SK-N-SH treated with all-trans-retinoic acid at 6 μM for 48 hours (cell line): ENCODE data around the gene UNC45A.

Experiments used
- ATAC-seq: fragments of 200-7000 bp; cut with Tn5 transposase; 3 replicates; pipeline ENCODE4 v1.9.1; 2020; ENCODE audit warnings: mild to moderate bottlenecking, moderate library complexity
- ARNTL ChIP-seq: fragments of 450-650 bp; formaldehyde crosslinking; IDR thresholded peaks from 2 replicates; pipeline ENCODE4 v1.5.0; 2020; ENCODE audit warnings: low read depth, mild to moderate bottlenecking, moderate library complexity, borderline replicate concordance
- BACH2 ChIP-seq: fragments of 250-450 bp; sonication (Bioruptor Pico); IDR thresholded peaks from 2 replicates; pipeline ENCODE4 v1.9.0; 2021; ENCODE audit warnings: mild to moderate bottlenecking, borderline replicate concordance
- CREB5 ChIP-seq: fragments of 250-450 bp; sonication (Bioruptor Pico); IDR thresholded peaks from 2 replicates; pipeline ENCODE4 v1.5.1; 2020; ENCODE audit warnings: low read depth, mild to moderate bottlenecking, moderate library complexity
- CSDC2 ChIP-seq: fragments of 250-450 bp; sonication (Bioruptor Pico); IDR thresholded peaks from 2 replicates; pipeline ENCODE4 v1.5.0; 2020; ENCODE audit warnings: mild to moderate bottlenecking, moderate library complexity
- CSRNP3 ChIP-seq: fragments of 250-450 bp; sonication (Bioruptor Pico); IDR thresholded peaks from 2 replicates; pipeline ENCODE4 v1.5.1; 2021; ENCODE audit warnings: mild to moderate bottlenecking, moderate library complexity
- GLIS3 ChIP-seq: fragments of 250-450 bp; sonication (Bioruptor Pico); IDR thresholded peaks from 2 replicates; pipeline ENCODE4 v1.5.0; 2020; ENCODE audit warnings: mild to moderate bottlenecking, moderate library complexity
- ISL1 ChIP-seq: fragments of 250-450 bp; sonication (Bioruptor Pico); IDR thresholded peaks from 2 replicates; pipeline ENCODE4 v2.1.2; 2022; ENCODE audit warnings: mild to moderate bottlenecking, moderate library complexity
- POU6F1 ChIP-seq: fragments of 250-450 bp; sonication (Bioruptor Pico); IDR thresholded peaks from 2 replicates; pipeline ENCODE4 v1.8.0; 2021; ENCODE audit warnings: low read depth, mild to moderate bottlenecking, moderate library complexity, borderline replicate concordance
- PPARA ChIP-seq: fragments of 250-450 bp; sonication (Bioruptor Pico); IDR thresholded peaks from 2 replicates; pipeline ENCODE4 v1.5.0; 2020; ENCODE audit warnings: mild to moderate bottlenecking, borderline replicate concordance
- SNAI2 ChIP-seq: fragments of 250-450 bp; sonication (Bioruptor Pico); IDR thresholded peaks from 2 replicates; pipeline ENCODE4 v1.5.0; 2020; ENCODE audit warnings: mild to moderate bottlenecking, moderate library complexity
- TCF4 ChIP-seq: fragments of 250-450 bp; sonication (Bioruptor Pico); IDR thresholded peaks from 2 replicates; pipeline ENCODE4 v1.8.0; 2021; ENCODE audit warnings: mild to moderate bottlenecking, moderate library complexity, borderline replicate concordance
- TOX ChIP-seq: fragments of 250-450 bp; sonication (Bioruptor Pico); IDR thresholded peaks from 2 replicates; pipeline ENCODE4 v1.8.0; 2021; ENCODE audit warnings: mild to moderate bottlenecking, moderate library complexity, borderline replicate concordance
- TSHZ2 ChIP-seq: fragments of 250-450 bp; sonication (Bioruptor Pico); IDR thresholded peaks from 2 replicates; pipeline ENCODE4 v1.5.0; 2020; ENCODE audit warnings: mild to moderate bottlenecking, moderate library complexity
- ZC3H10 ChIP-seq: fragments of 250-450 bp; sonication (Bioruptor Pico); IDR thresholded peaks from 2 replicates; pipeline ENCODE4 v1.5.1; 2021; ENCODE audit warnings: mild to moderate bottlenecking, moderate library complexity
- ZFP3 ChIP-seq: fragments of 250-450 bp; sonication (Bioruptor Pico); IDR thresholded peaks from 2 replicates; pipeline ENCODE4 v1.5.0; 2020; ENCODE audit warnings: mild to moderate bottlenecking, moderate library complexity
- ZNF565 ChIP-seq: fragments of 450-650 bp; formaldehyde crosslinking; conservative IDR thresholded peaks from 2 replicates; pipeline ENCODE4 v1.5.0; 2020; ENCODE audit warnings: low read depth, mild to moderate bottlenecking, moderate library complexity

The UNC45A gene

GRCh38 chr15:90947577-90948357 lies 12.7 kb downstream of the UNC45A start:
- TF ChIP-seq CSRNP3 (no peak), CREB5 (CRISPR knock-in tag) (no peak), TCF4 (CRISPR knock-in tag) (no peak), ZFP3 (CRISPR knock-in tag) (no peak), ZNF565 (CRISPR knock-in tag) (no peak), ARNTL (CRISPR knock-in tag) (no peak), ISL1 (CRISPR knock-in tag) (no peak), GLIS3 (CRISPR knock-in tag) (no peak)
- ATAC-seq = no peak

DNA sequence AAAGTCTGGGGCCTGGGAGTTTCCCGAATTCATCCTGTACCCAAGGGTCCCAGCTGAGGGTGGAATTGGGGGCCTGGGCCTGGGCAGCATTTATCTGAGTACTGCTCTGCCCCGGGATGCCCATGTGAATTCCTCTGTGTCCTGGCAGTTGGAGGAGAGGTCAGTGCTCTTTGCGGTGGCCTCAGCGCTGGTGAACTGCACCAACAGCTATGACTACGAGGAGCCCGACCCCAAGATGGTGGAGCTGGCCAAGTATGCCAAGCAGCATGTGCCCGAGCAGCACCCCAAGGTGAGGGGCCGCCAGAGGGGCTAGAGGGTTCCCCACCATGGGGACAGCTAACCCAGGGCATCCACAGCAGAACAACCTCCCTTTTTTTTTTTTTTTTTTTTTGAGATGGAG lies 13.4 kb downstream of the UNC45A start:
- no peak for TF ChIP-seq CSDC2 (CRISPR knock-in tag)
- TF ChIP-seq PPARA = no peak
- no peak for TF ChIP-seq CSRNP3
- no peak for TF ChIP-seq TSHZ2 (CRISPR knock-in tag)
- ATAC-seq = no peak

DNA sequence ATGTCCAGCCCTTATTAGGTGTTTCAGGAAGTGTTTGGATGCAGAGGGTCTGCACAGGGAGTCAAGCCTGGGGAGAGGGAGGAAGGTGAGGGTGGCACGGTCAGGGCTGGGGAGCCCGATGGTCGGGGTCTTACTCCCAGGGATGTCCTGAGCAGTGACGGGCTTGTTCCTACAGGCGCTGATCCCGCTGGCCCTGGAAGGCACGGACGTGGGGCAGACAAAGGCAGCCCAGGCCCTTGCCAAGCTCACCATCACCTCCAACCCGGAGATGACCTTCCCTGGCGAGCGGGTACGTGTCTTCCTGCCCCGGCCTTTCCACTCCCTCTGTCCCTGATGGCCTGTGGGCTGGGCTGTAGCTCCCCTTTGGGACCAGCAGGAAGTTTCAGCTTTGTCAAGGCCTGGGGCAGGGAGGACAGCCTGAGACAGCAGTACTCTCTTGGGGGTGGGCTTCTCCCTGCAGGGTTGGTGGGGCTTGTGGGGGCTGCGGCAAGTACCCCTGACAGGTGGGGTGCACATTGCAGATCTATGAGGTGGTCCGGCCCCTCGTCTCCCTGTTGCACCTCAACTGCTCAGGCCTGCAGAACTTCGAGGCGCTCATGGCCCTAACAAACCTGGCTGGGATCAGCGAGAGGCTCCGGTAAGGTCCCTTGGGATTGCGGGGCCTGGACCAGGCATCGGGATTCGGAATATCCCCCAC lies 15.0 kb downstream of the UNC45A start:
- no peak for TF ChIP-seq CSDC2 (CRISPR knock-in tag)
- no peak for TF ChIP-seq SNAI2 (CRISPR knock-in tag)
- no peak for TF ChIP-seq ZC3H10 (CRISPR knock-in tag)
- TF ChIP-seq PPARA = no peak
- TF ChIP-seq CSRNP3 = no peak
- no peak for TF ChIP-seq POU6F1 (CRISPR knock-in tag)
- no peak for TF ChIP-seq BACH2 (CRISPR knock-in tag)
- no peak for TF ChIP-seq TCF4 (CRISPR knock-in tag)
- no peak for TF ChIP-seq ISL1 (CRISPR knock-in tag)
- ATAC-seq = no peak

- ATAC-seq = no peak
- TF ChIP-seq CSRNP3 (no peak), CREB5 (CRISPR knock-in tag) (no peak), TOX (CRISPR knock-in tag) (no peak), TCF4 (CRISPR knock-in tag) (no peak), TSHZ2 (CRISPR knock-in tag) (no peak)
Measured at GRCh38 chr15:90950676-90951075, 15.6 kb downstream of the UNC45A start.
